OCI-LY7 (cell line): ENCODE measurements around the gene GDF2. TPM values are rescaled to one million over a fixed set of nuclear protein-coding genes. Genes with fewer than 3 reads are reported as not detected.

Experiments used
- BruUV-seq: library from RNA; stranded (reverse); fragments of 400-500 nt; replicated peaks from 2 replicates; lab custom pipeline; 2021; lab: Mats Ljungman, UMichigan
- CTCF ChIA-PET: fragments of 300-600 bp; sonication (Branson Sonifier 250); formaldehyde crosslinking; loops from one replicate; lab custom pipeline; 2022; ENCODE audit warnings: antibody characterized with exemption; ENCODE audit not compliant: unreplicated experiment; lab: Charles Lee
- POLR2A ChIA-PET: fragments of 300-600 bp; sonication (Branson Sonifier 250); formaldehyde crosslinking; loops from one replicate; lab custom pipeline; 2022; ENCODE audit warnings: antibody characterized with exemption; lab: Charles Lee
- DNase-seq: peaks from one replicate; pipeline ENCODE4 v3.0.0-alpha.2; 2015; ENCODE audit warnings: low spot score
- H2AFZ ChIP-seq: fragments of 200-600 bp; sonication (generic), shearing (Covaris generic); 2 replicates; pipeline ENCODE4 v1.6.1; 2014; ENCODE audit warnings: mild to moderate bottlenecking, antibody characterized with exemption, low read length, moderate library complexity
- H3K27ac ChIP-seq: fragments of 200-600 bp; sonication (generic); 2 replicates; pipeline ENCODE4 v1.5.1; 2014; ENCODE audit warnings: mixed run types, low read depth, mild to moderate bottlenecking, moderate library complexity, low read length, inconsistent platforms; ENCODE audit not compliant: poor library complexity, severe bottlenecking
- H3K36me3 ChIP-seq: fragments of 200-600 bp; sonication (generic); 2 replicates; pipeline ENCODE4 v1.6.1; 2014; ENCODE audit warnings: mild to moderate bottlenecking, antibody characterized with exemption, low read length, moderate library complexity, mixed read lengths; ENCODE audit not compliant: insufficient read depth
- H3K4me1 ChIP-seq: fragments of 200-600 bp; sonication (generic); 2 replicates; pipeline ENCODE4 v1.5.1; 2014; ENCODE audit warnings: mild to moderate bottlenecking, low read length; ENCODE audit not compliant: insufficient read depth, poor library complexity, severe bottlenecking
- H3K4me2 ChIP-seq: fragments of 200-600 bp; sonication (generic); 2 replicates; pipeline ENCODE4 v1.6.1; 2014; ENCODE audit warnings: mild to moderate bottlenecking, low read length
- H3K4me3 ChIP-seq: fragments of 200-600 bp; sonication (generic); 2 replicates; pipeline ENCODE4 v1.5.1; 2014; ENCODE audit warnings: mild to moderate bottlenecking, low read depth, low read length; ENCODE audit not compliant: poor library complexity, severe bottlenecking
- H3K79me2 ChIP-seq: fragments of 200-600 bp; sonication (generic); 2 replicates; pipeline ENCODE4 v1.6.1; 2016; ENCODE audit warnings: low read depth, mild to moderate bottlenecking, low read length, moderate library complexity, mixed read lengths; ENCODE audit not compliant: insufficient read depth
- H3K9me2 ChIP-seq: fragments of 200-600 bp; sonication (generic); 2 replicates; pipeline ENCODE4 v1.6.1; 2016; ENCODE audit warnings: mild to moderate bottlenecking, low read length, mixed read lengths; ENCODE audit not compliant: insufficient read depth
- H3K9me3 ChIP-seq: fragments of 200-600 bp; sonication (generic); 2 replicates; pipeline ENCODE4 v1.6.1; 2014; ENCODE audit warnings: mild to moderate bottlenecking, mixed run types, low read length, mixed read lengths
- H4K20me1 ChIP-seq: fragments of 200-600 bp; sonication (generic); 2 replicates; pipeline ENCODE4 v1.6.1; 2014; ENCODE audit warnings: mild to moderate bottlenecking, antibody characterized with exemption, low read length, moderate library complexity, mixed read lengths; ENCODE audit not compliant: insufficient read depth
- EZH2phosphoT487 ChIP-seq: fragments of 200-600 bp; sonication (generic); IDR thresholded peaks from 2 replicates; pipeline ENCODE4 v1.6.1; 2018; ENCODE audit warnings: low read depth, borderline replicate concordance, mild to moderate bottlenecking, mixed run types, antibody characterized with exemption, low read length, moderate library complexity, mixed read lengths
- intact Hi-C: fragments of 100-400 bp; cut with micrococcal nuclease; formaldehyde crosslinking; loops from one replicate; pipeline ENCODE4 v1.10.0; 2022; ENCODE audit not compliant: unreplicated experiment
- total RNA-seq, 2 experiments: library from RNA; depleted of rRNA in 1 of 2; stranded (reverse); fragments of >200 nt in 1 of 2; shearing (Covaris generic) in 1 of 2; gene quantifications; 2 replicates each; pipeline ENCODE4 v1.2.3, GENCODE V29; 2014 to 2022
- TF ChIP-seq, protein P1 (sequence below): fragments of 200-600 bp; sonication (generic); conservative IDR thresholded peaks from 2 replicates; pipeline ENCODE4 v1.5.1; 2014; ENCODE audit warnings: mild to moderate bottlenecking, antibody characterized with exemption, low read length, moderate library complexity, mixed read lengths

The GDF2 gene
- total RNA-seq, 2 experiments from 2014 or later, result not detected

GRCh38 chr10:47353351-47353750 lies 31.1 kb downstream of the GDF2 start:
- ChIA-PET POLR2A (no interaction called here), CTCF (no interaction called here)
- Histone ChIP-seq H3K79me2 (no peaks in the 10 kb centered on the region), H3K4me3 (no peak overlapping the region), H3K9me2 (no peaks in the 10 kb centered on the region), H3K4me1 (no peaks in the 10 kb centered on the region), H3K36me3 (no peaks in the 10 kb centered on the region), H3K9me3 (no peaks in the 10 kb centered on the region), H2AFZ (no peak overlapping the region), H4K20me1 (no peaks in the 10 kb centered on the region), H3K27ac (no peak overlapping the region), H3K4me2 (no peak overlapping the region)
- intact Hi-C loops, result no loop called here
- BruUV-seq, result no TSS peak
- DNase-seq, result no peak
- no peak for TF ChIP-seq EZH2phosphoT487
- TF ChIP-seq, protein P1, sequence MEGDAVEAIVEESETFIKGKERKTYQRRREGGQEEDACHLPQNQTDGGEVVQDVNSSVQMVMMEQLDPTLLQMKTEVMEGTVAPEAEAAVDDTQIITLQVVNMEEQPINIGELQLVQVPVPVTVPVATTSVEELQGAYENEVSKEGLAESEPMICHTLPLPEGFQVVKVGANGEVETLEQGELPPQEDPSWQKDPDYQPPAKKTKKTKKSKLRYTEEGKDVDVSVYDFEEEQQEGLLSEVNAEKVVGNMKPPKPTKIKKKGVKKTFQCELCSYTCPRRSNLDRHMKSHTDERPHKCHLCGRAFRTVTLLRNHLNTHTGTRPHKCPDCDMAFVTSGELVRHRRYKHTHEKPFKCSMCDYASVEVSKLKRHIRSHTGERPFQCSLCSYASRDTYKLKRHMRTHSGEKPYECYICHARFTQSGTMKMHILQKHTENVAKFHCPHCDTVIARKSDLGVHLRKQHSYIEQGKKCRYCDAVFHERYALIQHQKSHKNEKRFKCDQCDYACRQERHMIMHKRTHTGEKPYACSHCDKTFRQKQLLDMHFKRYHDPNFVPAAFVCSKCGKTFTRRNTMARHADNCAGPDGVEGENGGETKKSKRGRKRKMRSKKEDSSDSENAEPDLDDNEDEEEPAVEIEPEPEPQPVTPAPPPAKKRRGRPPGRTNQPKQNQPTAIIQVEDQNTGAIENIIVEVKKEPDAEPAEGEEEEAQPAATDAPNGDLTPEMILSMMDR, result no peak

GRCh38 chr10:47354165-47354564 lies 31.9 kb downstream of the GDF2 start:
- H3K4me2 ChIP-seq, result no peak overlapping the region
- H3K4me1 ChIP-seq, result no peaks in the 10 kb centered on the region
- no peaks in the 10 kb centered on the region for H3K79me2 ChIP-seq
- ChIA-PET CTCF (no interaction called here), POLR2A (no interaction called here)
- DNase-seq, result no peak
- no peaks in the 10 kb centered on the region for H4K20me1 ChIP-seq
- intact Hi-C loops, result no loop called here
- TF ChIP-seq, protein P1, result no peak
- TF ChIP-seq EZH2phosphoT487, result no peak
- BruUV-seq, result no TSS peak
- no peak overlapping the region for H2AFZ ChIP-seq
- no peak overlapping the region for H3K4me3 ChIP-seq
- H3K9me2 ChIP-seq, result no peaks in the 10 kb centered on the region
- no peaks in the 10 kb centered on the region for H3K36me3 ChIP-seq
- H3K27ac ChIP-seq, result no peak overlapping the region
- H3K9me3 ChIP-seq, result no peaks in the 10 kb centered on the region

GRCh38 chr10:47354900-47355299 lies 32.6 kb downstream of the GDF2 start:
- POLR2A ChIA-PET, result no interaction called here

More at GRCh38 chr10:47354900-47355299, 32.6 kb downstream of the GDF2 start:
- Histone ChIP-seq H3K4me1 (no peaks in the 10 kb centered on the region), H3K9me2 (no peaks in the 10 kb centered on the region), H3K4me2 (no peak overlapping the region), H4K20me1 (no peaks in the 10 kb centered on the region), H3K4me3 (no peak overlapping the region), H3K9me3 (no peaks in the 10 kb centered on the region), H2AFZ (no peak overlapping the region), H3K79me2 (no peaks in the 10 kb centered on the region), H3K36me3 (no peaks in the 10 kb centered on the region), H3K27ac (no peak overlapping the region)
- CTCF ChIA-PET, result no interaction called here
- no TSS peak for BruUV-seq
- no peak for TF ChIP-seq EZH2phosphoT487
- TF ChIP-seq, protein P1, result no peak
- DNase-seq, result no peak
- intact Hi-C loops, result no loop called here
